ENCODE results near the gene HDGF. TPM values are rescaled to one million over a fixed set of nuclear protein-coding genes. Genes with fewer than 3 reads are reported as not detected.

The HDGF gene
- total and polyA plus RNA-seq, 2 experiments from 2014 or later, result 176 to 480 TPM

- H3K27ac ChIP-seq, result peak overlapping the region; percentile 86
- H3K36me3 ChIP-seq, result no peaks in the 10 kb centered on the region
- H3K4me3 ChIP-seq, result peak overlapping the region; percentile 7
- TF ChIP-seq, protein P1, sequence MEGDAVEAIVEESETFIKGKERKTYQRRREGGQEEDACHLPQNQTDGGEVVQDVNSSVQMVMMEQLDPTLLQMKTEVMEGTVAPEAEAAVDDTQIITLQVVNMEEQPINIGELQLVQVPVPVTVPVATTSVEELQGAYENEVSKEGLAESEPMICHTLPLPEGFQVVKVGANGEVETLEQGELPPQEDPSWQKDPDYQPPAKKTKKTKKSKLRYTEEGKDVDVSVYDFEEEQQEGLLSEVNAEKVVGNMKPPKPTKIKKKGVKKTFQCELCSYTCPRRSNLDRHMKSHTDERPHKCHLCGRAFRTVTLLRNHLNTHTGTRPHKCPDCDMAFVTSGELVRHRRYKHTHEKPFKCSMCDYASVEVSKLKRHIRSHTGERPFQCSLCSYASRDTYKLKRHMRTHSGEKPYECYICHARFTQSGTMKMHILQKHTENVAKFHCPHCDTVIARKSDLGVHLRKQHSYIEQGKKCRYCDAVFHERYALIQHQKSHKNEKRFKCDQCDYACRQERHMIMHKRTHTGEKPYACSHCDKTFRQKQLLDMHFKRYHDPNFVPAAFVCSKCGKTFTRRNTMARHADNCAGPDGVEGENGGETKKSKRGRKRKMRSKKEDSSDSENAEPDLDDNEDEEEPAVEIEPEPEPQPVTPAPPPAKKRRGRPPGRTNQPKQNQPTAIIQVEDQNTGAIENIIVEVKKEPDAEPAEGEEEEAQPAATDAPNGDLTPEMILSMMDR (IDR thresholded peaks at IDR 0.05; ENCODE audit: low read depth, low read length), result no peak
- no peaks in the 10 kb centered on the region for H3K9me3 ChIP-seq (ENCODE audit: low read depth)
- no peaks in the 10 kb centered on the region for H3K27me3 ChIP-seq
- H3K4me1 ChIP-seq (ENCODE audit: low read depth), result peaks cover 56% of the 10 kb centered on the region
- DNase-seq (ENCODE audit: low read depth in 1 of 2, low spot score in 1 of 2), result peak; percentile 38 to 65
Observed at GRCh38 chr1:156772728-156773497, 21.4 kb upstream of the HDGF start.

DNA sequence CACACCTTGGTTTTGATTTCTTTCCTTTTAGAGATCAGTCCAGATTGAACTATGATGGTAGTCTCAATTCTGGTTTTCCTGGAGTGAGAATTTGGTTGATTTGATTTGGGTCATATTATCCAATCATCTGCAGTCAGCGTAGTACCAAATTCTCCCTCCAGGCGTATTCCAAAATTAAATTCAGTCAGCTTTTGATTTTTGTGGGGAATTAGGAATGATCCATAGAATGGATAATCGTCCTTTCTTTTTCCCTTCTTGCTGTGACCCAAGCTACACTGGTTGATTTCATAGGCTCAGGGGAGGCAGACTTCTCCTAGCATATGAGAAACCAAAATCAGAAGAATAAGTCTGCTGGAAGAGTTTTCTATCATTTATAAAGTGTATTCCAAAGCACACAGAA, 20.7 kb upstream of the HDGF start:
- H3K36me3 ChIP-seq, result no peaks in the 10 kb centered on the region
- H3K9me3 ChIP-seq (ENCODE audit: low read depth), result no peaks in the 10 kb centered on the region
- TF ChIP-seq, protein P1 (IDR thresholded peaks at IDR 0.05; ENCODE audit: low read depth, low read length), result no peak
- no peak for DNase-seq (ENCODE audit: low read depth in 1 of 2, low spot score in 1 of 2)
- peak overlapping the region; percentile 7 for H3K4me3 ChIP-seq
- H3K27me3 ChIP-seq, result no peaks in the 10 kb centered on the region
- peak overlapping the region; percentile 86 for H3K27ac ChIP-seq
- peaks cover 49% of the 10 kb centered on the region for H3K4me1 ChIP-seq (ENCODE audit: low read depth)

- Histone ChIP-seq H3K36me3 (no peaks in the 10 kb centered on the region), H3K4me3 (peak overlapping the region; percentile 83), H3K27me3 (no peaks in the 10 kb centered on the region), H3K4me1 (ENCODE audit: low read depth) (peaks cover 44% of the 10 kb centered on the region), H3K27ac (peak overlapping the region; percentile 88), H3K9me3 (ENCODE audit: low read depth) (no peaks in the 10 kb centered on the region)
- TF ChIP-seq, protein P1 (IDR thresholded peaks at IDR 0.05; ENCODE audit: low read depth, low read length), result no peak
- DNase-seq (ENCODE audit: low read depth in 1 of 2, low spot score in 1 of 2), result no peak
Observed at GRCh38 chr1:156768610-156769295, 17.3 kb upstream of the HDGF start.

DNA sequence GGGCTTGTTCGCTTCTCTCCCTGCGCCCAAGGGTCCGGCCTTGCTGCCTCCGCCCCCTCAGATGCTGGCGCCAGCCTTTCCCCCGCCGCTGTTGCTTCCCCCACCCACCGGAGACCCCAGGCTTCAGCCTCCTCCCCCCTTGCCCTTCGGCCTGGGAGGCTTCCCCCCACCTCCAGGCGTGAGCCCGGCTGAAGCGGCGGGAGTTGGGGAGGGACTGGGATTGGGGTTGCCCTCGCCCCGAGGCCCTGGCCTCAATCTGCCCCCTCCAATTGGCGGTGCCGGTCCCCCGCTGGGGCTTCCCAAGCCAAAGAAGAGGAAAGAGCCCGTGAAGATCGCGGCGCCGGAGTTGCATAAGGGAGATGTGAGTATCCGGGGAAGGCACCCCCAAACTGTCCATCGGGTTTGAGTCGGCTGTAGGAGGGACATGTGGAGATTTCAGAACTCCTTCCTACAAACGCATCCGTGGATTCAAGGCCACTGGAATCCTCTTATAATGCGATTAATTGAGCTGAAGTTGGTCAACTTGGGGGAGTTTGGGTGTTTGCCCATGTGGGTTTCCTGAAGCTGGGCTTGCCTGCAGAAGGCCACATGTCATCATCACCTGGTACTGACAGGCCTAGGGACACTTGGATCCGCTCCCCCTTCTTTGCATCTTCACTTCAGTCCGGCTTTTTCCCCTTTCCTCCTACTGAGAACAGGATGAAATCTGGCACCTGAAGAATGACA, 16.6 kb upstream of the HDGF start:
- peak overlapping the region; percentile 88 for H3K27ac ChIP-seq
- H3K9me3 ChIP-seq (ENCODE audit: low read depth), result no peaks in the 10 kb centered on the region
- H3K4me1 ChIP-seq (ENCODE audit: low read depth), result peaks cover 38% of the 10 kb centered on the region
- TF ChIP-seq, protein P1 (IDR thresholded peaks at IDR 0.05; ENCODE audit: low read depth, low read length), result no peak
- H3K27me3 ChIP-seq, result no peaks in the 10 kb centered on the region
- peak overlapping the region; percentile 83 for H3K4me3 ChIP-seq
- no peaks in the 10 kb centered on the region for H3K36me3 ChIP-seq
- peak in 1 of 2 donors; percentile 31 for DNase-seq (ENCODE audit: low read depth in 1 of 2, low spot score in 1 of 2)

GRCh38 chr1:156767101-156767878, 15.8 kb upstream of the HDGF start, which contains the start of gene PRCC:
PRCC (plus strand) TSS chr1:156767535; CDS start chr1:156767772, 237 bp downstream.
- peak within 1 kb of the TSS; percentile 88 for H3K27ac ChIP-seq
- H3K27me3 ChIP-seq, result no peaks in the 10 kb centered on the region
- H3K4me1 ChIP-seq (ENCODE audit: low read depth), result peaks cover 31% of the 10 kb centered on the region
- DNase-seq (ENCODE audit: low read depth in 1 of 2, low spot score in 1 of 2), result peak; percentile 99 to 100
- no peaks in the 10 kb centered on the region for H3K36me3 ChIP-seq
- H3K4me3 ChIP-seq, result peak within 1 kb of the TSS; percentile 83
- TF ChIP-seq, protein P1 (IDR thresholded peaks at IDR 0.05; ENCODE audit: low read depth, low read length), result no peak
- no peaks in the 10 kb centered on the region for H3K9me3 ChIP-seq (ENCODE audit: low read depth)
